ENCODE data around the gene CDKAL1.
"Not testable (repeated sequence)": the region's sequence is repeated elsewhere in the genome, so short reads cannot be mapped to it uniquely, and the experiment has no call there.

- TF ChIP-seq, protein P1, sequence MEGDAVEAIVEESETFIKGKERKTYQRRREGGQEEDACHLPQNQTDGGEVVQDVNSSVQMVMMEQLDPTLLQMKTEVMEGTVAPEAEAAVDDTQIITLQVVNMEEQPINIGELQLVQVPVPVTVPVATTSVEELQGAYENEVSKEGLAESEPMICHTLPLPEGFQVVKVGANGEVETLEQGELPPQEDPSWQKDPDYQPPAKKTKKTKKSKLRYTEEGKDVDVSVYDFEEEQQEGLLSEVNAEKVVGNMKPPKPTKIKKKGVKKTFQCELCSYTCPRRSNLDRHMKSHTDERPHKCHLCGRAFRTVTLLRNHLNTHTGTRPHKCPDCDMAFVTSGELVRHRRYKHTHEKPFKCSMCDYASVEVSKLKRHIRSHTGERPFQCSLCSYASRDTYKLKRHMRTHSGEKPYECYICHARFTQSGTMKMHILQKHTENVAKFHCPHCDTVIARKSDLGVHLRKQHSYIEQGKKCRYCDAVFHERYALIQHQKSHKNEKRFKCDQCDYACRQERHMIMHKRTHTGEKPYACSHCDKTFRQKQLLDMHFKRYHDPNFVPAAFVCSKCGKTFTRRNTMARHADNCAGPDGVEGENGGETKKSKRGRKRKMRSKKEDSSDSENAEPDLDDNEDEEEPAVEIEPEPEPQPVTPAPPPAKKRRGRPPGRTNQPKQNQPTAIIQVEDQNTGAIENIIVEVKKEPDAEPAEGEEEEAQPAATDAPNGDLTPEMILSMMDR (IDR thresholded peaks at IDR 0.05; ENCODE audit: control extremely low read depth in 1 of 3, insufficient read depth in 1 of 3, low read depth in 1 of 3, low read length in 3 of 3) = not testable (repeated sequence)
- not testable (repeated sequence) for TF ChIP-seq TAF1 (IDR thresholded peaks at IDR 0.05; ENCODE audit: low read depth, low read length); USF2 (IDR thresholded peaks at IDR 0.05; ENCODE audit: low read length); RFX5 (IDR thresholded peaks at IDR 0.05; ENCODE audit: borderline replicate concordance, low read depth, low read length); ASH2L (IDR thresholded peaks at IDR 0.05; ENCODE audit: low read length); CBX8 (IDR thresholded peaks at IDR 0.05; ENCODE audit: borderline replicate concordance, low read depth, low read length); SAP30 (IDR thresholded peaks at IDR 0.05; ENCODE audit: insufficient read depth, insufficient replicate concordance, low read length); EZH2 (IDR thresholded peaks at IDR 0.05; ENCODE audit: low read depth, low read length, severe bottlenecking)
Observed at GRCh38 chr6:20617537-20617936, 83.3 kb downstream of the CDKAL1 start.

Data from H1 (cell line).